Measurements from ENCODE around the gene WSCD2. TPM values are rescaled to one million over a fixed set of nuclear protein-coding genes. Genes with fewer than 3 reads are reported as not detected.
A peak's percentile ranks its signal among the peaks of the same experiment; 100 is the strongest.

The WSCD2 gene
- polyA plus RNA-seq, 1 donor from 2014 or later = 5.8 TPM

- H3K27ac ChIP-seq (ENCODE audit: low read length) = no peak overlapping the region
- H3K79me2 ChIP-seq (replicated peaks; ENCODE audit: insufficient read depth, low read length) = no peaks in the 10 kb centered on the region
- H3F3A ChIP-seq (ENCODE audit: insufficient read depth, low read length, poor library complexity, severe bottlenecking) = no peaks in the 10 kb centered on the region
- H4K20me1 ChIP-seq (ENCODE audit: insufficient read depth) = no peaks in the 10 kb centered on the region
- no peak overlapping the region for H3K9ac ChIP-seq (ENCODE audit: low read length)
- H3K27me3 ChIP-seq (ENCODE audit: insufficient read depth, low read depth, low read length) = no peaks in the 10 kb centered on the region
- H3K36me3 ChIP-seq (ENCODE audit: insufficient read depth, low read length) = no peaks in the 10 kb centered on the region
- no peak overlapping the region for H2AFZ ChIP-seq (ENCODE audit: low read depth, low read length)
- no peak overlapping the region for H3K4me3 ChIP-seq (ENCODE audit: low read length)
- H3K9me3 ChIP-seq (ENCODE audit: low read length) = no peaks in the 10 kb centered on the region
- TF ChIP-seq MXI1 (conservative IDR thresholded peaks at IDR 0.05; ENCODE audit: poor library complexity, severe bottlenecking) (no peak), POLR2AphosphoS5 (IDR thresholded peaks at IDR 0.05) (no peak), TAF1 (IDR thresholded peaks at IDR 0.05; ENCODE audit: low read depth) (no peak), EZH2 (IDR thresholded peaks at IDR 0.05; ENCODE audit: borderline replicate concordance, insufficient read depth, low read length, poor library complexity, severe bottlenecking) (no peak), SMC3 (conservative IDR thresholded peaks at IDR 0.05; ENCODE audit: poor library complexity) (no peak), EP300 (conservative IDR thresholded peaks at IDR 0.05; ENCODE audit: poor library complexity, severe bottlenecking) (no peak), RAD21 (conservative IDR thresholded peaks at IDR 0.05) (no peak)
- TF ChIP-seq, protein P1, sequence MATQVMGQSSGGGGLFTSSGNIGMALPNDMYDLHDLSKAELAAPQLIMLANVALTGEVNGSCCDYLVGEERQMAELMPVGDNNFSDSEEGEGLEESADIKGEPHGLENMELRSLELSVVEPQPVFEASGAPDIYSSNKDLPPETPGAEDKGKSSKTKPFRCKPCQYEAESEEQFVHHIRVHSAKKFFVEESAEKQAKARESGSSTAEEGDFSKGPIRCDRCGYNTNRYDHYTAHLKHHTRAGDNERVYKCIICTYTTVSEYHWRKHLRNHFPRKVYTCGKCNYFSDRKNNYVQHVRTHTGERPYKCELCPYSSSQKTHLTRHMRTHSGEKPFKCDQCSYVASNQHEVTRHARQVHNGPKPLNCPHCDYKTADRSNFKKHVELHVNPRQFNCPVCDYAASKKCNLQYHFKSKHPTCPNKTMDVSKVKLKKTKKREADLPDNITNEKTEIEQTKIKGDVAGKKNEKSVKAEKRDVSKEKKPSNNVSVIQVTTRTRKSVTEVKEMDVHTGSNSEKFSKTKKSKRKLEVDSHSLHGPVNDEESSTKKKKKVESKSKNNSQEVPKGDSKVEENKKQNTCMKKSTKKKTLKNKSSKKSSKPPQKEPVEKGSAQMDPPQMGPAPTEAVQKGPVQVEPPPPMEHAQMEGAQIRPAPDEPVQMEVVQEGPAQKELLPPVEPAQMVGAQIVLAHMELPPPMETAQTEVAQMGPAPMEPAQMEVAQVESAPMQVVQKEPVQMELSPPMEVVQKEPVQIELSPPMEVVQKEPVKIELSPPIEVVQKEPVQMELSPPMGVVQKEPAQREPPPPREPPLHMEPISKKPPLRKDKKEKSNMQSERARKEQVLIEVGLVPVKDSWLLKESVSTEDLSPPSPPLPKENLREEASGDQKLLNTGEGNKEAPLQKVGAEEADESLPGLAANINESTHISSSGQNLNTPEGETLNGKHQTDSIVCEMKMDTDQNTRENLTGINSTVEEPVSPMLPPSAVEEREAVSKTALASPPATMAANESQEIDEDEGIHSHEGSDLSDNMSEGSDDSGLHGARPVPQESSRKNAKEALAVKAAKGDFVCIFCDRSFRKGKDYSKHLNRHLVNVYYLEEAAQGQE (IDR thresholded peaks at IDR 0.05; ENCODE audit: borderline replicate concordance) = no peak
- TF ChIP-seq, protein P2, sequence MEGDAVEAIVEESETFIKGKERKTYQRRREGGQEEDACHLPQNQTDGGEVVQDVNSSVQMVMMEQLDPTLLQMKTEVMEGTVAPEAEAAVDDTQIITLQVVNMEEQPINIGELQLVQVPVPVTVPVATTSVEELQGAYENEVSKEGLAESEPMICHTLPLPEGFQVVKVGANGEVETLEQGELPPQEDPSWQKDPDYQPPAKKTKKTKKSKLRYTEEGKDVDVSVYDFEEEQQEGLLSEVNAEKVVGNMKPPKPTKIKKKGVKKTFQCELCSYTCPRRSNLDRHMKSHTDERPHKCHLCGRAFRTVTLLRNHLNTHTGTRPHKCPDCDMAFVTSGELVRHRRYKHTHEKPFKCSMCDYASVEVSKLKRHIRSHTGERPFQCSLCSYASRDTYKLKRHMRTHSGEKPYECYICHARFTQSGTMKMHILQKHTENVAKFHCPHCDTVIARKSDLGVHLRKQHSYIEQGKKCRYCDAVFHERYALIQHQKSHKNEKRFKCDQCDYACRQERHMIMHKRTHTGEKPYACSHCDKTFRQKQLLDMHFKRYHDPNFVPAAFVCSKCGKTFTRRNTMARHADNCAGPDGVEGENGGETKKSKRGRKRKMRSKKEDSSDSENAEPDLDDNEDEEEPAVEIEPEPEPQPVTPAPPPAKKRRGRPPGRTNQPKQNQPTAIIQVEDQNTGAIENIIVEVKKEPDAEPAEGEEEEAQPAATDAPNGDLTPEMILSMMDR (IDR thresholded peaks at IDR 0.05; ENCODE audit: poor library complexity, severe bottlenecking) = no peak
- no peaks in the 10 kb centered on the region for H3K9me2 ChIP-seq (ENCODE audit: insufficient read depth, low read length)
- H3K4me2 ChIP-seq (ENCODE audit: low read length) = no peak overlapping the region
These were observed 107.3 kb downstream of the WSCD2 start for GRCh38 chr12:108236366-108236765.

GRCh38 chr12:108237272-108237671 is 108.2 kb downstream of the WSCD2 start:
- Histone ChIP-seq H3K9ac (ENCODE audit: low read length) (no peak overlapping the region), H3K9me2 (ENCODE audit: insufficient read depth, low read length) (no peaks in the 10 kb centered on the region)
- TF ChIP-seq MXI1 (conservative IDR thresholded peaks at IDR 0.05; ENCODE audit: poor library complexity, severe bottlenecking) = no peak
- no peak for TF ChIP-seq SMC3 (conservative IDR thresholded peaks at IDR 0.05; ENCODE audit: poor library complexity)
- TF ChIP-seq EP300 (conservative IDR thresholded peaks at IDR 0.05; ENCODE audit: poor library complexity, severe bottlenecking) = no peak
- TF ChIP-seq, protein P2 (IDR thresholded peaks at IDR 0.05; ENCODE audit: poor library complexity, severe bottlenecking) = peak; percentile 33
- no peak for TF ChIP-seq TAF1 (IDR thresholded peaks at IDR 0.05; ENCODE audit: low read depth)

More at GRCh38 chr12:108237272-108237671, 108.2 kb downstream of the WSCD2 start:
- no peak overlapping the region for H3K4me2 ChIP-seq (ENCODE audit: low read length)
- no peaks in the 10 kb centered on the region for H4K20me1 ChIP-seq (ENCODE audit: insufficient read depth)
- H2AFZ ChIP-seq (ENCODE audit: low read depth, low read length) = no peak overlapping the region
- no peaks in the 10 kb centered on the region for H3F3A ChIP-seq (ENCODE audit: insufficient read depth, low read length, poor library complexity, severe bottlenecking)
- H3K4me3 ChIP-seq (ENCODE audit: low read length) = no peak overlapping the region
- no peaks in the 10 kb centered on the region for H3K27me3 ChIP-seq (ENCODE audit: insufficient read depth, low read depth, low read length)
- H3K27ac ChIP-seq (ENCODE audit: low read length) = no peak overlapping the region
- no peaks in the 10 kb centered on the region for H3K79me2 ChIP-seq (replicated peaks; ENCODE audit: insufficient read depth, low read length)
- H3K9me3 ChIP-seq (ENCODE audit: low read length) = no peaks in the 10 kb centered on the region
- H3K36me3 ChIP-seq (ENCODE audit: insufficient read depth, low read length) = no peaks in the 10 kb centered on the region

Measured in neural cell (in vitro differentiated cells).